Smooth muscle cell (in vitro differentiated cells): Measurements from ENCODE around the gene SH3GL2. TPM values are rescaled to one million over a fixed set of nuclear protein-coding genes. Genes with fewer than 3 reads are reported as not detected.

Source experiments
- DNase-seq: peaks from one replicate; lab custom pipeline; 2025; ENCODE audit not compliant: unreplicated experiment; lab: John Stamatoyannopoulos, UW
- H2AFZ ChIP-seq: fragments of 200-600 bp; sonication (generic); 2 replicates; pipeline ENCODE4 v1.6.0; 2016; ENCODE audit warnings: antibody characterized with exemption, low read depth, mild to moderate bottlenecking
- H3F3A ChIP-seq: fragments of 200-600 bp; sonication (generic); 2 replicates; pipeline ENCODE4 v1.6.0; 2017; ENCODE audit warnings: antibody characterized with exemption, low read depth
- H3K27ac ChIP-seq: fragments of 200-600 bp; sonication (generic); 2 replicates; pipeline ENCODE4 v1.5.1; 2016; ENCODE audit warnings: low read depth, mild to moderate bottlenecking
- H3K27me3 ChIP-seq: fragments of 200-600 bp; sonication (generic); 2 replicates; pipeline ENCODE4 v1.6.1; 2016; ENCODE audit warnings: low read depth, mild to moderate bottlenecking
- H3K36me3 ChIP-seq: fragments of 200-600 bp; sonication (generic); 2 replicates; pipeline ENCODE4 v1.5.1; 2016; ENCODE audit warnings: low read depth
- H3K4me1 ChIP-seq: fragments of 200-600 bp; sonication (generic); 2 replicates; pipeline ENCODE4 v1.5.1; 2016; ENCODE audit warnings: low read depth
- H3K4me2 ChIP-seq: fragments of 200-600 bp; sonication (generic); 2 replicates; pipeline ENCODE4 v1.6.0; 2016; ENCODE audit warnings: mild to moderate bottlenecking
- H3K4me3 ChIP-seq: fragments of 200-600 bp; sonication (generic); 2 replicates; pipeline ENCODE4 v1.5.1; 2016; ENCODE audit warnings: mild to moderate bottlenecking
- H3K79me2 ChIP-seq: fragments of 200-600 bp; sonication (generic); 2 replicates; pipeline ENCODE4 v1.6.0; 2016; ENCODE audit warnings: low read depth, mild to moderate bottlenecking
- H3K9ac ChIP-seq: fragments of 200-600 bp; sonication (generic); 2 replicates; pipeline ENCODE4 v1.6.0; 2016; ENCODE audit warnings: low read depth
- H3K9me3 ChIP-seq: fragments of 200-600 bp; sonication (generic); replicated peaks from 2 replicates; pipeline ENCODE4 v1.5.1; 2016; ENCODE audit warnings: low read depth
- H4K20me1 ChIP-seq: fragments of 200-600 bp; sonication (generic); 2 replicates; pipeline ENCODE4 v1.6.0; 2016; ENCODE audit warnings: low read depth
- WGBS: methylation state at CpG from one replicate; pipeline ENCODE4 v1.1.7; 2016; ENCODE audit warnings: low lambda C conversion rate; 5-methylcytosine and 5-hydroxymethylcytosine counted together
- polyA plus RNA-seq: library from polyadenylated mRNA; unstranded; fragments of >200 nt; fragmentation: Nextera tagmentation; extraction: Ambion mirVana; gene quantifications from 2 replicates; pipeline ENCODE4 v1.2.1, GENCODE V29; 2016
- total RNA-seq: library from RNA; depleted of rRNA; stranded (reverse); fragments of >200 nt; gene quantifications from 2 replicates; pipeline ENCODE4 v1.2.3, GENCODE V29; 2014
- TF ChIP-seq, protein P1 (sequence below): fragments of 200-600 bp; sonication (generic); IDR thresholded peaks from 2 replicates; pipeline ENCODE4 v1.5.1; 2017; ENCODE audit warnings: borderline replicate concordance, mild to moderate bottlenecking, antibody characterized with exemption; ENCODE audit not compliant: insufficient read depth, poor library complexity, severe bottlenecking

The SH3GL2 gene
- total and polyA plus RNA-seq, 2 experiments from 2014 or later = not detected

DNA sequence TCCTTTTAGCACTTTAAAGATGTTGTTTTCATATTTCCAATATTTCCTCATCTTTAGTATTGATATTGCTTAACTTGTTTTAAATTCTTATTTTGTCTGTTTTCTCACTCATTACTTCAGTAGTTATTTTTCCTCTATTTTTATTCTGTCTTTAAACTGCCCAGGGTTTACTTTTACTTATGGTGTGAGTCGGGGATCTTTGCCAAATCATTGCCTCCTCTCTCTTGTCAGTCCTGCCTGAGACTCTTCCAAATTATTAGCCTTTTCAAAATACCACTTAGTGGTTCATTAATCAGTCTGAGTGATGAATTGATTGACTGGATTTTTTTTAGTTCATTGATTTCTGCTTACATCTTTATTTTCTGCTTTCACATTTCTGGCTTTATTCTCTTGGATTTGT, 72.9 kb downstream of the SH3GL2 start:
- H3K9ac ChIP-seq = no peak overlapping the region
- TF ChIP-seq, protein P1, sequence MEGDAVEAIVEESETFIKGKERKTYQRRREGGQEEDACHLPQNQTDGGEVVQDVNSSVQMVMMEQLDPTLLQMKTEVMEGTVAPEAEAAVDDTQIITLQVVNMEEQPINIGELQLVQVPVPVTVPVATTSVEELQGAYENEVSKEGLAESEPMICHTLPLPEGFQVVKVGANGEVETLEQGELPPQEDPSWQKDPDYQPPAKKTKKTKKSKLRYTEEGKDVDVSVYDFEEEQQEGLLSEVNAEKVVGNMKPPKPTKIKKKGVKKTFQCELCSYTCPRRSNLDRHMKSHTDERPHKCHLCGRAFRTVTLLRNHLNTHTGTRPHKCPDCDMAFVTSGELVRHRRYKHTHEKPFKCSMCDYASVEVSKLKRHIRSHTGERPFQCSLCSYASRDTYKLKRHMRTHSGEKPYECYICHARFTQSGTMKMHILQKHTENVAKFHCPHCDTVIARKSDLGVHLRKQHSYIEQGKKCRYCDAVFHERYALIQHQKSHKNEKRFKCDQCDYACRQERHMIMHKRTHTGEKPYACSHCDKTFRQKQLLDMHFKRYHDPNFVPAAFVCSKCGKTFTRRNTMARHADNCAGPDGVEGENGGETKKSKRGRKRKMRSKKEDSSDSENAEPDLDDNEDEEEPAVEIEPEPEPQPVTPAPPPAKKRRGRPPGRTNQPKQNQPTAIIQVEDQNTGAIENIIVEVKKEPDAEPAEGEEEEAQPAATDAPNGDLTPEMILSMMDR = no peak
- no peaks in the 10 kb centered on the region for H3K9me3 ChIP-seq
- no peaks in the 10 kb centered on the region for H3F3A ChIP-seq
- no peak overlapping the region for H3K27ac ChIP-seq
- no peaks in the 10 kb centered on the region for H4K20me1 ChIP-seq
- no peak overlapping the region for H3K4me2 ChIP-seq
- H3K27me3 ChIP-seq = peaks cover 12% of the 10 kb centered on the region
- no peak overlapping the region for H2AFZ ChIP-seq
- DNase-seq = no peak
- no peak overlapping the region for H3K4me3 ChIP-seq
- no peaks in the 10 kb centered on the region for H3K4me1 ChIP-seq
- no peaks in the 10 kb centered on the region for H3K79me2 ChIP-seq
- 94% methylated on average over 1 of the region's 1 CpG for WGBS
- no peaks in the 10 kb centered on the region for H3K36me3 ChIP-seq

DNA sequence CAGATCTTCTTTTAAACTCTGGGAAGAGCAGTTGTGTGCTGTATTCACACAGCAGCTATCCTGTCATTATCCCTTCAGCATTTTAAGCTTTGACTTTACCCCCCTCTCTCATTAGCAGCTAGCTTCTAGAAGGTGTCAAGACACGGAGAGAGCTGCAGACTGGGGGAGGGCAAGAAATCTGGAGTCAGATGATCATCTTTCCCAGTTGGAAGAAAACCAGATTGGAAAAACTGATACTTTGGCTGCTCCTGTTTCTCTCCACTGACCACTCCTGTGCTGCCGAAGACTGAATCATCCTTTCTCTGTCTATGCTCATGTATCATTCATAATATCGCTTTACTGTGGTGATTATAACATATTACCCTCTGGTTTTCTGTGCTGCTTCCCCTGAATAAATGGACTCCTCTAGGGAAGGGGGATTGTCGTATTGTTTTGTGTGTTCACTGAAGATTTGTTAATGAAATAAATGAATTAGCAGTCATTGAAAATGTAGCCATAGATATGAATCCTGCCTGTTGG, 75.1 kb downstream of the SH3GL2 start:
- H3K9me3 ChIP-seq = no peaks in the 10 kb centered on the region
- no peaks in the 10 kb centered on the region for H3K36me3 ChIP-seq
- no peak overlapping the region for H3K27ac ChIP-seq
- WGBS = 71% methylated on average over 4 of the region's 4 CpGs
- H2AFZ ChIP-seq = no peak overlapping the region
- no peak overlapping the region for H3K9ac ChIP-seq
- TF ChIP-seq, protein P1 = no peak
- H3K4me1 ChIP-seq = no peaks in the 10 kb centered on the region
- peaks cover 22% of the 10 kb centered on the region for H3K27me3 ChIP-seq
- no peaks in the 10 kb centered on the region for H4K20me1 ChIP-seq
- H3F3A ChIP-seq = no peaks in the 10 kb centered on the region
- no peak overlapping the region for H3K4me2 ChIP-seq
- DNase-seq = no peak
- H3K79me2 ChIP-seq = no peaks in the 10 kb centered on the region
- no peak overlapping the region for H3K4me3 ChIP-seq

DNA sequence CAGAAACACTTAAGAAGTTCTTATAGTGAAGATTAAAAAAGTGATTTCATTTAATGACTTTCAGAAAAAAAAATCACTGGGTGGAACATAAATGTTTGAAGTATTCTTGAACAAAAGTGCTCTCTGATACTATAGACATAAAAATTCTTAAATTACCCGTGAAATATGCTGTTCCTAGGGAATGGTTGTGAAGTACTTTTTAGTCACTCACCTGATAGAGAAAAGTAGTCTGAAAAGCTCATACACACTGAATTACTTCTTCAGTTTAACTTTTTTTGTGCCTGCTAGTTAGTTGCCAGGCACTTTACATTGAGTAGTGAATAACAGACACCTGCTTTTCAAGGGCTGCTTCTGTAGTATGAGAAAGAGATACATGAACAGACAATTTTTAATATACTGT, 78.0 kb downstream of the SH3GL2 start:
- DNase-seq = no peak
- no peak overlapping the region for H3K4me2 ChIP-seq
- H3K9me3 ChIP-seq = no peaks in the 10 kb centered on the region
- peaks cover 33% of the 10 kb centered on the region for H3K27me3 ChIP-seq
- no peaks in the 10 kb centered on the region for H3K79me2 ChIP-seq
- no peak overlapping the region for H2AFZ ChIP-seq
- TF ChIP-seq, protein P1 = no peak
- 86% methylated on average over 1 of the region's 1 CpG for WGBS
- no peak overlapping the region for H3K9ac ChIP-seq
- H3K4me1 ChIP-seq = no peaks in the 10 kb centered on the region
- no peaks in the 10 kb centered on the region for H4K20me1 ChIP-seq
- H3K4me3 ChIP-seq = no peak overlapping the region
- no peak overlapping the region for H3K27ac ChIP-seq
- no peaks in the 10 kb centered on the region for H3K36me3 ChIP-seq
- H3F3A ChIP-seq = no peaks in the 10 kb centered on the region

DNA sequence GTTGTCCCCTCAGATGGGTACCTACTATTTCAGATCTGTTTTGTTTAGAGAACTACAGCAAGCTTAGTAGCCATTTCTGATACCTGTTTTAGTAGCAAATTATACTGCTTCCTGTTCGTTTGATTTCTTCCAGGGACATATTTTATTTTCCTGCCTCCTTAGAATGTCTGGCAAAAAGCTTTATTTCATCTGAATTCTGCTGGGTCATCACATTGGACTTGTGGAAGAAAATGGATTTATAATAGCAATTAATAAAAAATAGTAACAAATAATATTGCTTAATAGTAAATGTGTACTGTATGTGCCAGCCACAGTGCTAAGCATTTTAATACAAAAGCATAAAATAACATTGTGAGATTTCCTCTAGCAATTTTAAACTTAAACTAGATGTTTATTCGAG, 79.4 kb downstream of the SH3GL2 start:
- no peak for DNase-seq
- no peak overlapping the region for H3K27ac ChIP-seq
- H3K4me3 ChIP-seq = no peak overlapping the region
- no peaks in the 10 kb centered on the region for H3F3A ChIP-seq
- H3K9me3 ChIP-seq = no peaks in the 10 kb centered on the region
- no peaks in the 10 kb centered on the region for H4K20me1 ChIP-seq
- H3K79me2 ChIP-seq = no peaks in the 10 kb centered on the region
- peaks cover 32% of the 10 kb centered on the region for H3K27me3 ChIP-seq
- no peak overlapping the region for H3K9ac ChIP-seq
- TF ChIP-seq, protein P1 = no peak
- no peak overlapping the region for H2AFZ ChIP-seq
- no peak overlapping the region for H3K4me2 ChIP-seq
- WGBS = 84% methylated on average over 2 of the region's 2 CpGs
- H3K36me3 ChIP-seq = no peaks in the 10 kb centered on the region
- no peaks in the 10 kb centered on the region for H3K4me1 ChIP-seq
